Measurements from ENCODE around the gene DLG2.

The DLG2 gene

DNA sequence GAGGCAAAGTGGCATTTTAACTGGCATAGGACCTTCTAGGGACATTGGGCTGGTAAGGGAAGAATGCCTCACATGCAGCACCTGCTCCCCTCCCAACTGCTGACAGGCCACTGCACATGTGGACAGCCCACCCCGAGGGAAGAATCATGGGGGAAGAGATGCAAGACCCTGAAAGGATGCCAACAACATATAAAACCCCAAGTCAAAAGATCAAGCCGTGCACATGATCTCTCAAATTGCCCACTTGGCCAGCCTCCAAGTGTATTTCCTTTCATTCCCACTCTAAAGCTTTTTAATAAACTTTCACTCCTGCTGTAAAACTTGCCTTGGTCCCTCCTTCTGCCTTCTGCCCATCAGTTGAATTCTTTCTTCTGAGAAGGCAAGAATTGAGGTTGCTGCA is 1393.1 kb downstream of the DLG2 start:
- DNase-seq, result no peak

DNA sequence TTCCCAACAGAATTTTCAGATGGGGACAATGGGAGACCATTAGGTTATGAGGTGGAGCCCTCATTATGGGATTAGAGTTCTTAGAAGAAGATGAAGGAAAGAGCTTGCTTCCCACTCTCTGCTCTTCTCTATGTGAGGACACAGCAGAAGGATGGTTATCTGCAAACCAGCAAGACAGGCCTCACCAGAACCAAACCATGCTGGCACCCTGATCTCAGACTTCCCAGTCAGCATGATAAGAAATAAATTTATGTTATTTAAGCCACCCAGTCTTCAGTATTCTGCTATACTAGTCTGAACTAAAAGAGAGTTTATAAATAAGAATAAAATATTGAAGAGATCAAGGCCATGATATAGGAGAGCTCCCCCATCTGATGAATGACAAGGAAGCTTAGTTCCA is 1394.6 kb downstream of the DLG2 start:
- no peak for DNase-seq

DNA sequence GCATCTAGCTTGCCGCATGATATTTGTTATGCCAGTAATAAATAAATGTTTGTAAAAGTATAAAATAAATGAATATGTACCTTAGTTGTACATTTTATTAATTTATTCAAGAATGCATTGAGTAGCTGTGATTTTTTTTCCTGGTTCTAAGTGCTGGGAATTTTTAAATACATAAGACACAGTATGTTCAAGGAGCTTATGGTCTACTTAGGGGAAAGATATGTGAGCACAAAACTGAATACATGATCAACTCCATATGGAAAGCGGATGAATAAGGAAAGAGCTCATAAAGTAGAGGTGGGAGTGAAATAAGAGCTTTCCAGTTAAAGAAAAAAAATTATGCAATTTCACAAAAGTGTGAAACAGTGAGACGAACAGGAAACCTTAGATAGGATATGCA is 1396.7 kb downstream of the DLG2 start:
- DNase-seq, result no peak

DNA sequence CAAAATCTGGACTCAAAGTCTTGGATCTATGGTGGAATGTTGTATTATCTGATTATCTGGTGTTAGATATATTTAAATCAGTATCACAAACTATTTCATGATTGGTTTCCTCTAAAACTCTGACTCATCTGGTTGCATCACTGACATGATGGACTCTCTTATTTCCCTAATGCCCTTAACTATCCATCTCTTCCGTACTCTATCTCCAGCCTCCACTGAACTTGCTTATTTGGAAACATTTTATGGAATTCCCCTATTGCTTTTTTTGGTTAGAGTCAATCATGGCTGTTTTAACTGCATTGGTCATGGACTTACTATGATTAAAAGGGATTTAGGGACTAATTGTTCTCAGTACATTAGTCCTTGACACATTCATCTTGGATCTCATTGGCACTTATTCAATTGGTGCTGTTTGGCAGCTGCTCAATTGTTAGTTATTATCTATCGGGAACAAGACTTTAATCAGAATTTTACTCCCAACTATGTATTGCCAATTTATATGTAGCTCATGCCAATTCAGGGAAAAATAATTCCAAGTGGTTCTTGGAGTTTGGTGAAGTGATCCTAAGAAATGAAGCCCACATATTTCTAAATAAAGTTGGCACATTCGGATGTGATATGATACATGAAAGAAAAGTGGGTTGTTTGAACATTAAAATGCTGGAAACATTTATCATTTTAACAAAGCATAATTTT is 1399.0 kb downstream of the DLG2 start:
- no peak for DNase-seq

DNA sequence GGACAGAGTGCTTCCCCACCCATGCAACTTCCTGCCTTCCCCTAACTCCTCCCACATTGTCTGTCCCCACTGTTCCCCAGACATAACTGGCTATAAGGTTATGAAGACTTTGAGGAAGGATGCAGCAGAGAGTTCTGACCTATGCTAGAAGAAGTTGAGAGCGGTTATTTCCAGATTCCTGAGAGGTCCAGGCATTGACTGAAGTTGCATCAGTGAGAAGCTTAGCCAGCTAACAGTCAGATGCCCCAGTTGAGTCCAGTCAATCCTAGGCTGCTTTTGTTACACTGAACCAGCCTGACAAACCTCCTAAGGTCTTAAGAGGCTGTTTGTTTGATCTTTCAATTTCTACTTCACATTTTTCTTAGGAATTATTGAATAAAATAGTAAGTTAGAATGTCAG is 1403.1 kb downstream of the DLG2 start:
- no peak for DNase-seq

DNA sequence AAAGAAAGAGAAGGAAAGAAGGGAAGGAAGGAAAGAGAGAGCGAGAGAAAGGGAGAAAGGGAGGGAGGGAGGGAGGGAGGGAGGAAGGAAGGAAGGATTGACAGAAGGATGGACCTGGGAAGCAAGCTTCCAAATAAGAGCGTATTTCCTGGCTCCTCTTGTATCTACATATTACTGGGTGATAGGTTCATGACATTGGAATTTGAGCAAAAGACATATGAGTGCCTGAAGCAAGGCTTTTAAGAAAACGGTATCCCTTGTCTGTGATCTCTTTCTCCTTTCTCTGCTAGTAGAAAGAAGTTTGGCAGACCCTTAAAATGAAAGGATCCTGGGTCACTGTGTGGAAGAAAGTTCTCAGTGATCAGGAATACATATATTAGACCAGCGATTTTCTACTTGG is 1408.8 kb downstream of the DLG2 start:
- no peak for DNase-seq

DNA sequence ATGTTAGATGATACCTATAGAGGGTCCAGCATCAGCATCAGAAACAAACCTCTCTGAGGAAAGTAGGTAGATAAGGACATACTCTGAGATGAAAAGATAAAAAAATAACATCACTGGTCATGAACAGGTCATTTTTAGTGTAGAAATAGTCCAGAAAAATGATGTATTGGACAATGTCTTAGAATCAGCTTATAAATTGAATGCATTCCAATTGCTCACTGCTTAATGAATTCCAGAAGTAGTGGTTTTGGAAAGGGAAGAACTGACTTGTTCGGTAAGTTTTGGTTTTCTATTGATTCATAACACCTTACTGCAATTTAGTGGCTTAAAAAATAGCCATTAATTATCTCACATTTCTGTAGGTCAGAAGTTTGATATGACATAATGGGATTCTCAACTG is 1411.5 kb downstream of the DLG2 start:
- no peak for DNase-seq

DNA sequence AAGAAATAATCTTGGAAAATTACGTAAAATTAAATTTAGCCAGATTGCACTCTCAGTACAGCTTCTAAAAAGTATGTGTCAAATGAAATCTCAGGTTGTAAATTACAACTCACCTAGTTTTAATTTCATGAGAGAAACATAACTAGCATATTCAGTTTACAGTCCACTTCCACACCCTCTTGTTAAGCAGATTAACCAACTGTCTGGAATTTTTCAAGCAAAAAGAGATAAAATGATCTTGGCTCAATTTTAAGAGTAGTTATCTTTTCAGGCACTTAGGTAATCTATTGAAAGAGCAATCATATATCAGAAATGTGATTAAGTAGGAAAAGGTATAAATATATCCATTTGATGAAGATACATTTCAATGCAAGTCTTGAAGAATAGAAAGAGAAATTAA is 1412.6 kb downstream of the DLG2 start:
- DNase-seq, result no peak

DNA sequence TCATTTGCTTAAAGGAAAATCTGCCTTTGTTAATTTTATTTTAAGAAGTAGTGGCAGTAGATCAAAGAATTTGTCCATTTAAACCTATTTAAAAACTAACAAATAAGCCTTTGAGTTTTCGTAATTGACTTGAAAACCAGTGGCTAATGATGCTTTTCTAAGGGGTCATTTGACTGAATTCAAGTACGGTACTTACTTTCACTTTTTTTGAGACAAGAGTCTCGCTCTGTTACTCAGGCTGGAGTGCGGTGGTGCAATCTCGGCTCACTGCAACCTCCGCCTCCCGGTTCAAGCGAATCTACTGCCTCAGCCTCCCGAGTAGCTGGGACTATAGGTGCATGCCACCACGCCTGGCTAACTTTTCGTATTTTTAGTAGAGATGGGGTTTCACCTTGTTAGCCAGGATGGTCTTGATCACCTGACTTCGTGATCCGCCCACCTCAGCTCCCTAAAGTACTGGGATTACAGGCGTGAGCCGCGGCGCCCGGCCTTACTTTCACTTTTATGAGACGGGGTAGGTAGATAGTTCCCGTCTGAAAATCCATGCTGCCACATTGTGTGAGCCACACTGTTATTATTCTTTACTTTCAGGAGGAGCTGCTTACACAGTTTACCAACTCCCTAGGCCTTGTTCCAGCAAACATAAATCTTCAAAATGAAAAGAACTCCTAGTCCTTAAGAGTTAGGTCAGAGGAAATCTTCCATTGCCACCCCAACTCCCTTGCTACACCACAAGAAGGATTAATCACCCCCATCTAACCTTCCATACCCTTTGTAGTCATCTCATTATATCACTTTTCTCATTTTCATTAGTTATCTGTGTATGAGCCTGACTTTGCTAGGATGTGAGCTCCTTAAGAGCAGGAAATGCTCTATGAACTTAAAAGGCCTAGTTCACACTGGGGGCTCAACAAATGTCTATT is 1414.4 kb downstream of the DLG2 start:
- DNase-seq, result no peak

DNA sequence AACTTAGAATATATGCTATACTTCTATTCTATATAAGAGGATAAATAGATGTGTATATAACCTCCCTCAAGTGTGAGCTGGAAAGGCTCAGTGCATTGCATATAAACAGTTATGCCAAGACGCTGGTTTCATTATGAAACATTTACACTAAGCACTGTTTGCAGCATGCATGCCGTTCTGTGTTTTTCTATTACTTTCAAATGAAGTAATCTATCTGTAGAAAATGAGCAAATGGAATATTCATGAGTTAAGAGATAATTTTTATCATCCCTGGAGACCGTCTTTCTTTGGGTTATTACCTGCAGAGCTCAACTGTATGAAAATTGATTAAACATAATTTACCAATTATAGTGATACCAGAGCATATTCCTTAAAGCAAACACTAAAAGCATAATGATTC is 1415.2 kb downstream of the DLG2 start:
- no peak for DNase-seq

DNA sequence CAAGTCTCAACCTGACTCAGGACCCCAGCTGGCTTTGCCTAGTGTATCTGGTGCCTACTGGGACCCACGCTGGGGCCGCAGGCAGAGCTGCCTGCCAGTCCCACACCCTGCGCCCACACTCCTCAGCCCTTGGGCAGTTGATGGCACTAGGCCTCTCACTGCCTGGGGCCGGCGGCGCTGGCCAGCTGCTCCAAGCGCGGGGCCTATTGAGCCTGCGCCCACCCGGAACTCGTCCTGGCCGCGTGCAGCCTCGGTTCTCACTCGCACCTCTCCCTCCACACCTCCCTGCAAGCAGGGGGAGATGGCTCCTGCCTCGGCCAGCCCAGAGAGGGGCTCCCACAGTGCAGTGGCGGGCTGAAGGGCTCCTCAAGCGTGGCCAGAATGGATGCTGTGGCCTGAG is 1432.4 kb downstream of the DLG2 start:
- DNase-seq, result no peak

DNA sequence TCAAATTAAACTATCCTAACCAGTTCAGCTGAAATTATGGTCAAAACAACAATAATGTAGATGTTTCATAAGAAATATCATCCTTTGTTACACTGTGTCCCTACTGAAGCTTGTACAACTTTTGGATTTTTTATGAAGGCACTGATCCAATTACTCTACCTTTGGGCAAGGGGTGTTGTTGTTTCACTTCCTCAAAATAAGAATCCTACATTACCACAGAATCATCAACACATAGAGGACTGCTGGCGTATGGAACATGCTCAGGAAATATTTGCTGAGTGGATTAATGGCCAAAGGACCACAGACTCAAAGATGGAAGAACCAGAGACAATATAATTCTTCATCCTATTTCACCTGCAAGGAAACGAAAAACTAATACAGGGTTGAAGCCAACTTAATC is 1433.4 kb downstream of the DLG2 start:
- no peak for DNase-seq

DNA sequence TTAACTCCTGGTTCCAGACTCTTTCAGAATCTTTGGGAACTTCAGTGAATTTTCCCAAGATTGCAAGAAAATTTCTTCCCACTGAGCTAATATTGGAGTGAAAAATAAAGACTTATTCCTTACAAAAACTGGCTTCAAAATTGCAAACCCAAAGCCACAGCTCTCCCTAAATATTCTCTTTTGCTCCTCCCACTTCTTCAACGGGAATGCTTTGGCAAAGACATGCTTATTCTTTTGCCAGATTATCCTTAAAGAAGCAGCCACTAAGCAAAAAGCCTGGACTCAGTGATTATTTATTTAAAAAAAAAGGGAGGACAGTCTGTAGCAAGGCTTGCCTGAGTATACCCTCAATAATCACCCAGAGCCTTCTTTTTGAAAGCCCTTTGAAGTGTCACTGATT is 1438.6 kb downstream of the DLG2 start:
- DNase-seq, result no peak

DNA sequence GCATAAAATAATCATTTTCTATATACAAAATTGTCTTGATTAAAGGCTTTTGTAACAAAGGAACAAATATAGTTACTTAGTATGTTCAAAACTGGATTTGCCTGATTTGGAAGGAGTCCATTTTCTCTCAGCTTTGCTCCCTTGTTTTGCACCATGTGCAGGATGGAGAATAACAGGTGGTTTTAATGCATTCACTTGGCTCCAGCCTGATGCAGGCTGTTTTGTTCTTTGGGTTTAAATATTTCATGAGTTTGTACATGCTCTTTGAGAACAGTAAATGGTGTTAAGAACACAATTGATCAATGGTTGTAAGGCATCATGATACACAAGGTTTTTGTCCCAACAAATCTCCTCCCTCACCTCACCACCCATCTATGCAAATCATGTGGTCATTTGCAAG is 1454.1 kb downstream of the DLG2 start:
- no peak for DNase-seq

DNA sequence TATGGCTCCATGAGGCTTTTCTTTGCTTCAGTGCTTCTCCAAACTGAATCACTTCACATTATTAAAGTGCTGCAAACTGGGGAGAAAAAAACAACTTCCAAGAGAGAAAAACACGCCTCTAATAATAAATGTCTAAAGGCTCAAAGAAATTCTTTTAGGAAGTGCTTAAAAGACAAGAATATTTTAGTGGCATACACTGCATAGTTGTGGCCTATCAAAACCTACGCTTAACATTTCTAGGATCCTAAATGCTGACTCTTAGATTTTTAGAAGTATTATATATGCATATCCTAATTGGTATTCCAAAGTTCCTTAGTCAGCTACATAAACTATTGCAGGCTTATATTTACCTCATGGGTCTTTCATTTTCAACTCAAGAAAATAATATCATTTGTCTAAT is 1462.0 kb downstream of the DLG2 start:
- DNase-seq, result no peak

DNA sequence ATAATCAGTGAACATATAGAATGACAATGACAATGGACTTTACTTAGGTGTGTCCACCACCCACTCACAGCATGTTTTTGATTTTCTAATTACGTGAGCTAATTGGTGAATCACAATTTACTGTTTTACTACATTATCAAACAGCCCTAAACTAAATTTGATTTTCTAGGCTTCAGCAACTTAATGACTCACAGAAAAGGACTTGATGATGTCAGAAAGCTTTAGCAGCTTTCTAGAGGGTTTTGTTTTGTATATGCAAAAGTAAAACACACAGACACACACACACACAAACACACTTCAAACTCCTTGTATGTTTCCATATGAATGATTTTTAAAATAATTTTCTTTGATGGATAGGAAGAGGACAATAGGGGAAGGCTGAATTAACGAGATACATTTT is 1462.4 kb downstream of the DLG2 start:
- no peak for DNase-seq

DNA sequence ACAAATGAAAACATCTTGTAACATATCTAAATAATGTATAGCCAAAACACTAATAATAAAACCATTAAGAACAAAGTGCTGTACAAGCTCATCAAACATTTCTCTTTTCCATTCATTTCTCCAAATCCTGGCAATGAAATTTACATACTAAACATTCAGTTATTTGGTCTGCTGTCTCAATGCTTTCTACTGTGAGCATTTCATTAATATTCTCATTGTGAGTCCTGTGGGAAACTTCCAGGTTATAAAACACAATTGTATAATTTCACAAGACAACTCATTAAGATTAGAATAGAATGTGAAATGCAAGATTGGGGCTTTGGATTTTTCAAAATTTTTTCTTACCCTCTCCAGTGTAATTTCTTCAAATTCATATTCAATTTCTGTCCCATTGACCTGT is 1464.0 kb downstream of the DLG2 start:
- no peak for DNase-seq

DNA sequence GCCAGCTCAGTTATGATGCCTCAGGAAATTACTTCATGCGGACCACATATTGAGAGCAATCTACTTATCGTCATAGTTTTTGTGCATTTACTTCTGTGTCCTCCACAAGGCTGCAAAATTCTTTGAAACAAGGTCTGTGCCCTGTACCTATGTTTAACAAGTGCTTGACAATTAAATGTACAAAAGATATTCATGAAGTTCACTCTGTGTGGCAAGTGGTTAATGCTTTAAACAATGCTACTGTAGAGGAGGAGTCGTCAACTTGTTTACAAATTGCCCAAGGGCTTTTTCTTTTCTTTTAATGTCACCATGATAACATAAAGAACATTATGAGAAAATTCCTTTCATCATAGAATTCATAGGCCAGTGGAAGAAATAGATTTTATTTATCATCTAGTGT is 1469.5 kb downstream of the DLG2 start:
- DNase-seq, result no peak

DNA sequence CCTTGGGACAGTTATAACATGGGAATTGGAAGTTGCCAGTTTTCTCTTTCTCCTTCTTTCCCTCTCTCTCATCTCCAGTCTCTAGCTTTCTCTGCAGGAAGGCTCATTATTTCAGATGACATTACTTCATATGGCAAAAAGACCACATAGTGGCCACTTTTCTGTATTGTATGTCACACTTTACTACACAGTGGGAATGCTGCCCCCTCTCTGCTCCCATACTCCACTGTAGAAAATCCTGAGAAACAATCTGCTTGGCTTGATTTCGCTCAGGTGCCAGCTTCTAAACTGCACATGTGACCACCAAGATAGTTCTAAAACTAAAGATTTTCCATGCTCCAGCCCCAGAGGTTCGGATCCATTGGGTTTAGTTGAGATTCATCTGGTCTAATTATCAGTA is 1480.3 kb downstream of the DLG2 start:
- DNase-seq, result no peak

DNA sequence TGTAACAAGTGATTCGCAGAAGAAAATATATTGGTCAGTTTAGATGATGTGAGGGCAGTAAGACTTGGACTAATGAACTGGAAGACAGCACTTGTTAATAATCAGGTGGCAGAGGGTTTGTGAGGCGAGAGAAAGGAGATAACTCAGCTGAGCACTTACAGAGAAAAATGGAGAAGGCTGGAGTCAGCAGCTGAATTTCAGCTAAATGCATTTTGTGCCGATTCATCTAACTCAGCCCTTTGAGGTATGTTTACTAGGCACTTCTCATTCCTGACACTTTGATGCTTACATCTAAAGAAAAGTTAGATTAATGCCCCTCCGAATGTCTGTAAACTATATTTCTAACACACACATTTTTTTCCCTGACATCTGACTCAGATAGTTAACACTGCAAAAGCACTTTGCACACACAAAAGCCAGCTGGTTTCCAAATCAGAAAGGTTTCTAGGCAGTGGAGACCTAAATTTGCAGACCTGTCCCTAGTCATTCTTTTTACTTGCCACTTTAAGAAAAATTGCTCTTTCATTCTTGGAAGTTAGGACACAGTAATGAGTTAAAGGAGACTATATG is 1481.4 kb downstream of the DLG2 start:
- no peak for DNase-seq

DNA sequence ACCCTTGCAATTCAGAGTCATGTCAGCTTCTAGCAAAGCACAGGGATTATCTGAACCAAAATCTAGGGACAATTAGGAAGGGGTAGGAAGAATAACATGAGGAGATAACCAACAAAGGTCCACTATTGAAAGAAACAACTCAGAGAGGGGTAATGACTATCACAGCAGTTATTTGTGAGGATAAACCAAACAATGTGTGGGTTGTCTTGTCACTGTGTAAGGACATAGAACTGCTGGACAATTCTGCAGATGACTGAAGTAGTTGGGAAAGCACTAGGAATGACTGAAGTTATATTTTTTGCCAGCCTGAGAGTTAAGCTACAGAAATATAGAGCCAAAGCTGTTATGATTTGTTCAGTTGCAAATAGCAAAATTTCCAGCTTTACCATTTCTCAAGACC is 1482.6 kb downstream of the DLG2 start:
- DNase-seq, result no peak

DNA sequence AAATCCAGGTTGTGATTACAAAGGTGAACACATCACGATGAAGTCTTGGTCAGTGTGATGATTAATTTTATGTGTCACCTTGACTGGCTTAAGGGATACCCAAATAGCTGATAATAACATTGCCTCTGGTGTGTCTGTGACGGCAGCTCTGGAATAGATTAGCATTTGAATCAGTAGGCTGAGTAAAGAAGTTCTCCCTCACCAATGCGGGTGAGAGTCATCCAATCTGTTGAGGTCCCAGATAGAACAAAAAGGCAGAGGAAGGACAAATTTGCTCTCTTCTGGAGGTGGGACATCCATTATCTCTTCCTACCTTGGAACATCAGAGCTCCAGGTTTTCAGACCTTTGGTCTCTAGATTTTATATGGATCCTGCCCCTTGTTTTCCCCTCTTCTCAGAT is 1484.7 kb downstream of the DLG2 start:
- no peak for DNase-seq

DNA sequence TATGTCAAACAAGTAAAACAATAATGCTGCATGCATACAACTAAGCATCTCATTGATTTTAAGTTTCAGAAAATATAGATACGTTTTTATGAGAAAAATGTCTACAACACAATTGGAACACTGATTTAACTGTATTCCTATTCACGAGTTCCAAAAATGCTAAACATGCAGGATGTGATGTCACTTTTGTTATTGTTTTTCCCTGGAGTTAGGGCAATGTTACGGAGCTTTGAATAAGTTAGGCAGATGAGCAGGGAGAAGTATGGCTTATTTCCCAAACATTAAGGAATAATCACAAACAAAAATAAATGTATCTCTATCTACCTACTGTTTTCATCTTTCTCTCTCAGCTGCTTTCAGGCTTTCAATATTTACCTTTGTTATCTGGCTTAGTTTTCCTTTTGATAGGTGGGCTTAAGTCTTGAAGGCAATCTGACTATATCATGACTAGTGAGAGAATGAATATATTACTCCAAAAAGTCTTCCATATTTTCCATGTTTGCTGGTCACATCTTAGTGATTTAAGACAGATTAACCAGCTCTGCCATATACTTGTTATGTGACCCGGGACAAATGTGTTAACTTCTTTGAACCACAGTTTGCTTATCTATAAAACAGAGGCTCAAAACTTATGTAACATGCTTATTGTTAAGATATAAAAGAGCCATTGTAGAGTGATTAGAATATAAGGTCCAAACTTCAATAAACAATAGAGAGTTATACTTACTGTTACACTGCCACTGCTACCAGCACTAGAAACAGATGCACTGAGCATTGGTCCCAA is 1486.6 kb downstream of the DLG2 start:
- no peak for DNase-seq

Measured in activated CD4-positive, alpha-beta T cell treated with anti-CD3 and anti-CD28 coated beads, Interleukin-2, Interleukin-6, amounts not matched to agents 100 ng/mL and 50 ng/mL, durations not matched to agents 16 hours and 8 hours (primary cell).